Dedifferentiated amniotic fluid mesenchymal stem cell (primary cell): ENCODE results near the gene CFAP74.
A peak's percentile ranks its signal among the peaks of the same experiment; 100 is the strongest.

ENCODE experiments used
- DNase-seq: peaks from one replicate; pipeline ENCODE4 v3.0.0-alpha.2; 2016; ENCODE audit errors: extremely low spot score

Gene CFAP74

GRCh38 chr1:1971688-1972087, 31.9 kb downstream of the CFAP74 start:
- DNase-seq = no peak

GRCh38 chr1:1971017-1971416, 32.6 kb downstream of the CFAP74 start:
- no peak for DNase-seq

GRCh38 chr1:1969953-1970716, 33.5 kb downstream of the CFAP74 start:
- no peak for DNase-seq

- no peak for DNase-seq
Observed at GRCh38 chr1:1969505-1969900, 34.1 kb downstream of the CFAP74 start.

- no peak for DNase-seq
Observed at GRCh38 chr1:1968767-1969504, 34.6 kb downstream of the CFAP74 start.

GRCh38 chr1:1967879-1968278, 35.7 kb downstream of the CFAP74 start:
- no peak for DNase-seq

- no peak for DNase-seq
Observed at GRCh38 chr1:1967151-1967550, 36.4 kb downstream of the CFAP74 start.

- no peak for DNase-seq
Observed at GRCh38 chr1:1966071-1966740, 37.4 kb downstream of the CFAP74 start.

- no peak for DNase-seq
Observed at GRCh38 chr1:1965546-1965945, 38.0 kb downstream of the CFAP74 start.

- no peak for DNase-seq
Observed at GRCh38 chr1:1964811-1965210, 38.8 kb downstream of the CFAP74 start.

- DNase-seq = no peak
Observed at GRCh38 chr1:1963570-1963969, 40.0 kb downstream of the CFAP74 start.

GRCh38 chr1:1962752-1963151, 40.8 kb downstream of the CFAP74 start:
- no peak for DNase-seq

- no peak for DNase-seq
Observed at GRCh38 chr1:1960480-1961196, 42.9 kb downstream of the CFAP74 start.

GRCh38 chr1:1959840-1960479, 43.6 kb downstream of the CFAP74 start:
- peak; percentile 17 for DNase-seq

GRCh38 chr1:1959459-1959839, 44.1 kb downstream of the CFAP74 start:
- no peak for DNase-seq

- no peak for DNase-seq
Observed at GRCh38 chr1:1958071-1958541, 45.5 kb downstream of the CFAP74 start.

- no peak for DNase-seq
Observed at GRCh38 chr1:1957533-1957961, 46.0 kb downstream of the CFAP74 start.

GRCh38 chr1:1956586-1957532, 46.7 kb downstream of the CFAP74 start:
- DNase-seq = no peak

- no peak for DNase-seq
Observed at GRCh38 chr1:1956101-1956500, 47.5 kb downstream of the CFAP74 start.

- DNase-seq = no peak
Observed at GRCh38 chr1:1955621-1956094, 47.9 kb downstream of the CFAP74 start.
